GM21381 (cell line): ENCODE data around the gene SERPINB10.

Experiments
- ATAC-seq: cut with Tn5 transposase; IDR thresholded peaks from one replicate; pipeline ENCODE4 v1.9.1; 2021; ENCODE audit warnings: mild to moderate bottlenecking, moderate library complexity; ENCODE audit not compliant: unreplicated experiment

Gene SERPINB10

DNA sequence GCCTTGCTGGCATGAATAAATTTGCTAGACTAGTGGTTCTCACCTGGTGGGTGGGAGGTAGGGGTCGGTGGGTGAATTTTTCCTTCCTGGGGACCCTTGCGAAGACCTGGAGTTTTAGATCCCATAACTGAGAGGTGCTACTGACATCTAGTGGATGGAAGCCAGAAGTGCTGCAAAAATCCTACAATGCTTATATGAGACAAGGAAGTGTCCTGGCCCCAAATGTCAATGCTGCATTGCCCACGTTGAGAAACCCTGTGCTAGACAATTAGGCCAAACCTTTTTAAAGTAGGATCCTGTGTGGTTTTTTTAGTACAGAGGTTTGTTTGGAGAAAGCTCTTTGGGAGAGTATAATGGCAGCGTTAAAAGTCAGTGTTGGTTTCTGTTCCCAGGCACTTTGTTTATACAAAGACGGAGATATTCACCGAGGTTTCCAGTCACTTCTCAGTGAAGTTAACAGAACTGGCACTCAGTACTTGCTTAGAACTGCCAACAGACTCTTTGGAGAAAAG lies 71.7 kb downstream of the SERPINB10 start:
- ATAC-seq: peak; percentile 59

DNA sequence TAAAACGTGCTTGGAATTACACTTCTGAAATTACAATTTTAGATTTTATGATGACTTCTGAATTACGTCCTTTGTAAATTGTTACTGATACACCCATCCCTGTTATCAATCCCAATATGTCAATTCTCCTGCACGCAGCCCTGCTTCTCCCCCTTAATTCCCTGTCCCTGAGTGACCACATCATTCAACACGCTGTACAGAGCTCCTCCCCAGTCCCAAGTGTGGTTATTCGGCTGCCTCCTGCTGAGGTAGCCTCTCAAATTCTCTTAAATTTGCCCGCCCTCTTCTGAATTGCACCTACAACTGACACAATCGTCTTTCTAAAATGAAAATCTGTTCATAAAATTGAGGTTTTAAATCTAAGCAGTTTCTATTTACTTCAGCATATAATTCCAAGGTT lies 72.3 kb downstream of the SERPINB10 start:
- ATAC-seq: no peak

DNA sequence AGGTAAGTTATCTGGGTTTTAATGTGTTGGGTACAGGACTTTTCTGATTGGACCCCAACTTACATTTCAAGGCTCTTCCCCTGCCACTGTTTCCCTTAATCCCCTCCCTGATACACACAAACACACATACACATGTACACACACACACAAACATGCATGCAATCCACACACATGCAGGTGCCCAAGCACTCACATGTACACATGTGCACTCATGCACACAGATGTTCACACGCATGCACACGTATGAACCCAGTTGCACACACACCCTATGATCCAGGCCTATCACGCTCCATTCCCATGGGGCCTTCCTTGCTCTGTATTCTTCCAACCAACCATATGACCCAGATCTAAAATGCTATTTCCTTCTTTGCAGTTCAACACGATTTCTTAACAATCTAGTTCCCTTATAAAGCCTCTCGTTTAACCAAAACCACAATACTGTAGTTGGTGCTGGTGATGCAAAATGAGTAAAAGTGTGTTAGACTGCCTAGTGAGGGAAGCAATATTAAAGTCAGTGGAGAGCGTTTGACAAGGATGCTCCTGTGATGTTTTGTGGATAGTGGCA lies 73.2 kb downstream of the SERPINB10 start:
- no peak for ATAC-seq

DNA sequence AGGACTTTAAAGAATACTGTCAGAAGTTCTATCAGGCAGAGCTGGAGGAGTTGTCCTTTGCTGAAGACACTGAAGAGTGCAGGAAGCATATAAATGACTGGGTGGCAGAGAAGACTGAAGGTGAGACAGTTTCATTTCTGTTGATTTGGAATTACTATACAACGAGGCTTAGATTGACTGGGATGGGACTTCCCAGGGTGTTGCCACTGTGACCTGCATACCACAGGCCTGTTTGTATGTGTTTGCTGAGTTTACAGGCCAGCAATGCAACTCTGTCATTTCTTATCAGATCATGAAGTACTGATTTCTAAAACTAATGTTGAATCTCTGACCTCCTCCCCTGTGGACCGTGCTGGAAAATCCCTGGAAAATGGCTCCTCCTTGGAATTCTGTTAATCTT lies 74.0 kb downstream of the SERPINB10 start:
- ATAC-seq: no peak

DNA sequence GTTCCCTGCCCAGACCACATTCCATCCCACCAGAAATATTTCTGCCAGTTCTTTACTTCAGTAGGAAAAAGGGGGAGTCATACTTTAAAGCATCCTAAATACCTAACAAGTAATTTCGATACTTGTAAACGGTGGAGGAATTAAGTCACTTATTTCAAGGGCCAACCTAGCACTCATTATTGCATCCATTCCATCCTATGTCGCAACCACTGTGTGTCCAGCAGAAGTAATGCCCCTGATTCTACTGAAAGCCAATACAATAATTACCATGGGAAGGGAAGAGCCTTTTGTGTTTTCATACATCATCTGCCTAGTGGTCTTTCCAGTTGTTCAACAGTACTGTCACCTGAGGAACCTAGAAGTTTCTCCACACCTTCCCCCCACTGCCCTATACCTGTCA lies 74.6 kb downstream of the SERPINB10 start:
- ATAC-seq: no peak
